B cell (primary cell): ENCODE measurements around the gene IFIT5. TPM values are rescaled to one million over a fixed set of nuclear protein-coding genes. Genes with fewer than 3 reads are reported as not detected.

Experiments used
- ATAC-seq: fragments of 200-7000 bp; cut with Tn5 transposase; one replicate; pipeline ENCODE4 v1.10.0; 2021; ENCODE audit warnings: low read depth, mild to moderate bottlenecking, moderate number of reproducible peaks, moderate library complexity
- CTCF ChIA-PET: fragments of 350-600 bp; sonication (Branson Sonifier 250); formaldehyde crosslinking; loops from one replicate; lab custom pipeline; 2021; ENCODE audit warnings: antibody characterized with exemption, inconsistent platforms; lab: Charles Lee
- POLR2A ChIA-PET: fragments of 350-600 bp; sonication (Branson Sonifier 250); formaldehyde crosslinking; loops from one replicate; lab custom pipeline; 2021; ENCODE audit warnings: antibody characterized with exemption; lab: Charles Lee
- DNase-seq: peaks from one replicate; pipeline ENCODE4 v3.0.0; 2013
- H2AFZ ChIP-seq: 2 replicates; pipeline ENCODE4 v1.6.1; 2012; ENCODE audit warnings: mild to moderate bottlenecking, low read depth, low read length; ENCODE audit not compliant: insufficient read depth, poor library complexity, severe bottlenecking
- H3K27ac ChIP-seq, 2 donors: 1 replicate in 1 of 2; 2 replicates in 1 of 2; pipeline ENCODE4 v1.5.1; 2012 to 2013; ENCODE audit warnings: low read length in 2 of 2, mild to moderate bottlenecking in 2 of 2, moderate library complexity in 1 of 2
- H3K27me3 ChIP-seq, 4 experiments: fragments of 200-600 bp in 1 of 4; sonication (generic) in 1 of 4; replicated peaks in 1 of 4; 1 replicate in 2 of 4; 2 replicates in 2 of 4; pipeline versions ENCODE4 v1.6.1 to v1.7.0; 2013 to 2016; ENCODE audit warnings: low read length in 3 of 4, mild to moderate bottlenecking in 2 of 4, mixed read lengths in 1 of 4, moderate library complexity in 1 of 4; ENCODE audit not compliant: insufficient read depth in 4 of 4, control insufficient read depth in 3 of 4; ENCODE audit errors: control extremely low read depth in 1 of 4
- H3K36me3 ChIP-seq, 2 experiments: replicated peaks in 1 of 2; 1 replicate in 1 of 2; 2 replicates in 1 of 2; pipeline versions ENCODE4 v1.6.1 to v1.7.1; 2013; ENCODE audit warnings: low read length in 1 of 2; ENCODE audit not compliant: insufficient read depth in 2 of 2, control insufficient read depth in 1 of 2; ENCODE audit errors: control extremely low read depth in 1 of 2, extremely low read depth in 1 of 2
- H3K4me1 ChIP-seq, 2 donors: fragments of 200-600 bp in 1 of 2; sonication (generic) in 1 of 2; 1 replicate in 1 of 2; 2 replicates in 1 of 2; pipeline versions ENCODE4 v1.5.1 to v1.6.1; 2013 to 2017; ENCODE audit warnings: low read length in 2 of 2; ENCODE audit not compliant: control insufficient read depth in 2 of 2, insufficient read depth in 2 of 2
- H3K4me2 ChIP-seq: replicated peaks from 2 replicates; pipeline ENCODE3; 2012; ENCODE audit warnings: mild to moderate bottlenecking, low read depth, low read length; ENCODE audit not compliant: poor library complexity, severe bottlenecking
- H3K4me3 ChIP-seq, 5 experiments: fragments of 200-600 bp in 1 of 5; sonication (generic) in 1 of 5; 1 replicate in 3 of 5; 2 replicates in 2 of 5; pipeline versions ENCODE4 v1.5.1 to v1.7.0; 2011 to 2016; ENCODE audit warnings: low read length in 4 of 5, mild to moderate bottlenecking in 4 of 5, low read depth in 2 of 5, control low read depth in 1 of 5, moderate library complexity in 1 of 5; ENCODE audit not compliant: insufficient read depth in 1 of 5; ENCODE audit errors: control extremely low read depth in 1 of 5, extremely low read depth in 1 of 5
- H3K79me2 ChIP-seq: fragments of 200-600 bp; sonication (generic); one replicate; pipeline ENCODE4 v1.6.0; 2016; ENCODE audit warnings: low read length; ENCODE audit not compliant: control insufficient read depth, insufficient read depth
- H3K9ac ChIP-seq: fragments of 200-600 bp; sonication (generic); 2 replicates; pipeline ENCODE4 v1.6.1; 2017; ENCODE audit warnings: mild to moderate bottlenecking, low read length, moderate library complexity
- H3K9me3 ChIP-seq, 3 donors: one replicate each; pipeline versions ENCODE4 v1.6.1 to v1.7.1; 2013; ENCODE audit warnings: low read length in 2 of 3; ENCODE audit not compliant: control insufficient read depth in 2 of 3, insufficient read depth in 1 of 3; ENCODE audit errors: control extremely low read depth in 1 of 3
- H4K20me1 ChIP-seq: 2 replicates; pipeline ENCODE4 v1.6.0; 2012; ENCODE audit warnings: mild to moderate bottlenecking, low read length; ENCODE audit not compliant: insufficient read depth, control insufficient read depth, poor library complexity, severe bottlenecking
- H3K27ac Mint-ChIP-seq: one replicate; pipeline ENCODE4 v1.8.0; 2021; ENCODE audit warnings: mixed read lengths
- H3K27me3 Mint-ChIP-seq: one replicate; pipeline ENCODE4 v1.8.0; 2021; ENCODE audit warnings: mixed read lengths
- H3K4me1 Mint-ChIP-seq: one replicate; pipeline ENCODE4 v1.8.0; 2021; ENCODE audit warnings: mixed read lengths
- H3K4me3 Mint-ChIP-seq: one replicate; pipeline ENCODE4 v1.8.0; 2021; ENCODE audit warnings: mixed read lengths
- H3K9me3 Mint-ChIP-seq: one replicate; pipeline ENCODE4 v1.8.0; 2022; ENCODE audit warnings: mixed read lengths; ENCODE audit not compliant: insufficient read depth
- EZH2 ChIP-seq: IDR thresholded peaks from 2 replicates; pipeline ENCODE4 v1.6.1; 2012; ENCODE audit warnings: borderline replicate concordance, low read depth, mild to moderate bottlenecking, moderate library complexity, low read length; ENCODE audit not compliant: insufficient read depth, poor library complexity, severe bottlenecking
- WGBS: methylation state at CpG from one replicate; pipeline ENCODE4 v1.1.5; 2013; ENCODE audit warnings: missing lambda C conversion rate; ENCODE audit not compliant: insufficient coverage; 5-methylcytosine and 5-hydroxymethylcytosine counted together
- intact Hi-C: fragments of 100-400 bp; cut with micrococcal nuclease; formaldehyde crosslinking; loops from one replicate; pipeline ENCODE4 v1.10.0; 2022
- polyA plus RNA-seq: library from polyadenylated mRNA; depleted of rRNA; stranded (reverse); fragments of >200 nt; gene quantifications from 2 replicates; pipeline ENCODE4 v1.2.3, GENCODE V29; 2012
- total RNA-seq, 2 donors: library from RNA; stranded (reverse); fragments of 120-200 nt in 1 of 2; gene quantifications; 1 replicate in 1 of 2; 2 replicates in 1 of 2; pipeline versions ENCODE4 v1.2.3 to v1.2.4, GENCODE V29; 2013 to 2022
- TF ChIP-seq, protein P1 (sequence below): fragments of 200-600 bp; IDR thresholded peaks from one replicate; pipeline ENCODE4 v1.8.0; 2022; ENCODE audit warnings: antibody characterized with exemption, mild to moderate bottlenecking

The IFIT5 gene
- total and polyA plus RNA-seq, 2 donors (not counting 1 experiment from before 2014, with no cell fraction given) = 7.0 to 23.2 TPM

GRCh38 chr10:89454561-89455347 lies 40.4 kb downstream of the IFIT5 start:
- no peak overlapping the region for H3K4me3 Mint-ChIP-seq
- H4K20me1 ChIP-seq = no peaks in the 10 kb centered on the region
- no peaks in the 10 kb centered on the region for H3K9me3 Mint-ChIP-seq
- H3K27me3 ChIP-seq = peaks cover 0 to 3% (median 0%) of the 10 kb centered on the region in 4 experiments
- H3K4me1 Mint-ChIP-seq = peaks cover 4% of the 10 kb centered on the region
- intact Hi-C loops = no loop called here
- H3K27ac ChIP-seq = no peak overlapping the region
- no peak overlapping the region for H3K9ac ChIP-seq
- TF ChIP-seq, protein P1, sequence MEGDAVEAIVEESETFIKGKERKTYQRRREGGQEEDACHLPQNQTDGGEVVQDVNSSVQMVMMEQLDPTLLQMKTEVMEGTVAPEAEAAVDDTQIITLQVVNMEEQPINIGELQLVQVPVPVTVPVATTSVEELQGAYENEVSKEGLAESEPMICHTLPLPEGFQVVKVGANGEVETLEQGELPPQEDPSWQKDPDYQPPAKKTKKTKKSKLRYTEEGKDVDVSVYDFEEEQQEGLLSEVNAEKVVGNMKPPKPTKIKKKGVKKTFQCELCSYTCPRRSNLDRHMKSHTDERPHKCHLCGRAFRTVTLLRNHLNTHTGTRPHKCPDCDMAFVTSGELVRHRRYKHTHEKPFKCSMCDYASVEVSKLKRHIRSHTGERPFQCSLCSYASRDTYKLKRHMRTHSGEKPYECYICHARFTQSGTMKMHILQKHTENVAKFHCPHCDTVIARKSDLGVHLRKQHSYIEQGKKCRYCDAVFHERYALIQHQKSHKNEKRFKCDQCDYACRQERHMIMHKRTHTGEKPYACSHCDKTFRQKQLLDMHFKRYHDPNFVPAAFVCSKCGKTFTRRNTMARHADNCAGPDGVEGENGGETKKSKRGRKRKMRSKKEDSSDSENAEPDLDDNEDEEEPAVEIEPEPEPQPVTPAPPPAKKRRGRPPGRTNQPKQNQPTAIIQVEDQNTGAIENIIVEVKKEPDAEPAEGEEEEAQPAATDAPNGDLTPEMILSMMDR = no peak
- TF ChIP-seq EZH2 = no peak
- H3K27me3 Mint-ChIP-seq = peaks cover 11% of the 10 kb centered on the region
- no peaks in the 10 kb centered on the region for H3K79me2 ChIP-seq
- ChIA-PET POLR2A (no interaction called here), CTCF (no interaction called here)
- H3K4me3 ChIP-seq = no peak overlapping the region
- no peaks in the 10 kb centered on the region for H3K36me3 ChIP-seq
- no peak overlapping the region for H2AFZ ChIP-seq
- no peak for ATAC-seq
- no peak overlapping the region for H3K27ac Mint-ChIP-seq
- H3K4me2 ChIP-seq = no peak overlapping the region
- DNase-seq = no peak
- H3K9me3 ChIP-seq = no peaks in the 10 kb centered on the region
- H3K4me1 ChIP-seq = peaks cover 0 to 3% of the 10 kb centered on the region in 2 donors
- 83% methylated on average over 1 of the region's 1 CpG for WGBS

DNA sequence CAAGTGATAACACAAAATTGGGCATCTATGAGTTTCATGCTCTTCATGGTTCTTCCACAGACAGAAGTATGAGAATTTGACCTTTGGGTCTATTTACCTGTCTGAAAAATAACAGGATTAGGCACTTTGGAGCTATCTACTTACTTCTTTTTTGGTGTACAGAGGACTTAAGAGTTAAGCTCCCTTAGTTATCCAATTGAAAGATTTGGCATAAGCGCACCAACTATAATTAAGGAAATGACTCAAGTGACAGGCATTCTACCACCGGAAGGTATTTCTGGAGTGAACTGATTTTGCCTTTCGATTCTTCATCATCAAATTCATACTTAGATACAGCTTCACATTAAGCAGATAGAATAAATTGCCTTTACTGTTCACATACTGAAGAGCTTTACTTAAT lies 43.9 kb downstream of the IFIT5 start:
- Mint-ChIP-seq H3K27ac (no peak overlapping the region), H3K9me3 (no peaks in the 10 kb centered on the region), H3K4me3 (no peak overlapping the region), H3K4me1 (peaks cover 4% of the 10 kb centered on the region), H3K27me3 (peaks cover 26% of the 10 kb centered on the region)
- H3K27me3 ChIP-seq = peaks cover 0 to 3% (median 2%) of the 10 kb centered on the region in 4 experiments
- H2AFZ ChIP-seq = no peak overlapping the region
- TF ChIP-seq, protein P1 = no peak
- TF ChIP-seq EZH2 = no peak
- no peak overlapping the region for H3K4me3 ChIP-seq
- WGBS = no CpG with 5 or more reads among the region's 3 CpGs
- H3K4me2 ChIP-seq = no peak overlapping the region
- no peaks in the 10 kb centered on the region for H3K9me3 ChIP-seq
- DNase-seq = no peak
- H4K20me1 ChIP-seq = no peaks in the 10 kb centered on the region
- H3K9ac ChIP-seq = no peak overlapping the region
- H3K79me2 ChIP-seq = no peaks in the 10 kb centered on the region
- intact Hi-C loops = no loop called here
- no peak for ATAC-seq
- ChIA-PET CTCF (no interaction called here), POLR2A (no interaction called here)
- H3K36me3 ChIP-seq = no peaks in the 10 kb centered on the region
- no peak overlapping the region for H3K27ac ChIP-seq
- peaks cover 0 to 3% of the 10 kb centered on the region in 2 donors for H3K4me1 ChIP-seq
